HG03139 (cell line): ENCODE data around the gene LHFPL2.
"Not testable (repeated sequence)": the region's sequence is repeated elsewhere in the genome, so short reads cannot be mapped to it uniquely, and the experiment has no call there.

Experiments used
- ATAC-seq: cut with Tn5 transposase; IDR thresholded peaks from one replicate; pipeline ENCODE4 v1.9.1; 2021; ENCODE audit not compliant: unreplicated experiment

LHFPL2 gene

DNA sequence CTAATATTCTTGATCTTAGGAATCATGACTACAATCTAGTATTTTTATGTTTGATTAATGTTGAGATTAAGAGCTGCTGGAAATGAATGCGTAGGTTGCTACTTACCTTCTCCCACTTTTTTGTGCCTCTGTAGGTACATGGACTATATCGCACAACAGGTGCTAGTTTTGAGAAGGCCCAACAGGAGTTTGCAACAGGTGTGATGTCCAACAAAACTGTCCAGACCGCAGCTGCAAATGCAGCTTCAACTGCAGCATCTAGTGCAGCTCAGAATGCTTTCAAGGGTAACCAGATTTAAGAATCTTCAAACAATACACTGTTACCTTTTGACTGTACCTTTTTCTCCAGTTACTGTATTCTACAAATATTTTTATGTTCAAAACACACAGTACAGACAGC is 173.2 kb downstream of the LHFPL2 start:
- no peak for ATAC-seq

GRCh38 chr5:78473751-78474150 is 174.8 kb downstream of the LHFPL2 start:
- ATAC-seq, result no peak

DNA sequence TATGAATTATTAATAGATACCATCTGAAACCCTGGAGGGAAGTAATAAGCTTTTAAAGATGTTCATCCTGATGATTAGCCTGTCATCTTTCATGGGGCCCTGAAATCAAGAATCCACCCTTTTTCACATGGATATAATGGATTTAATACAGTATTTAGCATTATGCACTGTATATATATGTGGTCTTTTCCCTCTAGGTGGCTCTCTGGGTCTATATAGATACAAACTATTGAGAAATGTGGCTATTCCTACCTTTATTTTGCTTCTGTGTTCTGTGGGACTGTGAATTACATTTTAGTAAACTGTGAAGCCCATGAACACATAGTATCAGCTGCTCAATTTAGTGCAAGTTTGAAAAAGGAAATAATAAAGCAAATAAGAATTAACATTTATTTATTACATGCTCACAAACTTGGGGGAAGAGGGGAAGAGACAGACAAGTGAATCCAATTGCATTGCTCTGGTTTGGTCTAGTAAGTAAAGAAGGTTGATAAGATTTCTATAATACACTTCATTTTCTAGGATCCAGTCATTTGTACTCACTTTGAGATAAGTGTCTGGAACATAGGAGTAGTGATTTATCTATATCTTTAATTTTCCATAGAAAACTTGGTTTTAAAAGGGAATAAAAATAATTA is 176.0 kb downstream of the LHFPL2 start:
- ATAC-seq, result no peak

DNA sequence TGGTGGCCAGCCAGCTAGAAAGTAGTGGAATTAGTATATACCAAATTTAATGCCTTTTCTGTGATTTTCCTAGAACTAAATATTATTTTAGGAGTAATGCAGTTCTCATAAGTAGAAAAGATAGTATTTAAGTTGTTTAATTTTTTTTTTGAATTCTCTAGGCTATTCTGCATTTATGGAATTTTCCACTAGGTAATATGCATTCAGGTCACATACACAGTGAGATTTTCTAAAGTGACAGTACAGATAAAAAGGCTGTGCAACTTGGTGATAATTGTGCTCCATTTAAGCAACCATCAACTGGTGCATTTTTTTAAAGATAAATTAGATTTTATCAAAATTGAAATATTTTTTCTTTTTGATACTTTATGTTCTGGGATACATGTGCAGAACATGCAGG is 176.7 kb downstream of the LHFPL2 start:
- no peak for ATAC-seq

DNA sequence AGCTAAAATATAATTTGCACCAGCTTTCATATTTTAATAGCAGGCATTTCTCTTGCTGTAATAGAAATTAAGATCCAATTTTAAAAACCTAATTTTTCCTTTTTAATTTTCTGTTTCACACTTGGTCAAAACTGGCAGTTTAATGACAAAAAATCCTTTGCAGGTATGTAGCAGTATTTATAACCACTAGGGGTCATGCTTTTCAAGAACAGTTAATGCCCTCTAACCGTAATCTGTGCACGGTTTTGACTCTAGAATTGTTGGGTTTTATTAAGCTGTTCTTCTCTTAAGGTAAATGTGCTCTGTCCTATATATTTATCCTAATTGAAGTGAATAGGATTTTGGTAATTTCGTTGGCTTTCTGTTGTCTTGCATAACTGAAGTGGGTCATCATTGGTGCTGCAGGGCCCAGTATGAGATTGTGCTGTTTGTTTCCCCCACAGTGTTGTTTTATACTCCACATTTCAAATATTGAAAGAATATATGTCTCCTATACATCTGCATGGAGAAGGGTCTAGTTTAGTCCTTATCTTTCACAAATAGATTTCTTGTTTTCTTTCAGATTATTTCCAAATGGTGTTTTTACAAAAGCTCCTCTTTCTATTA is 180.7 kb downstream of the LHFPL2 start:
- ATAC-seq, result no peak

DNA sequence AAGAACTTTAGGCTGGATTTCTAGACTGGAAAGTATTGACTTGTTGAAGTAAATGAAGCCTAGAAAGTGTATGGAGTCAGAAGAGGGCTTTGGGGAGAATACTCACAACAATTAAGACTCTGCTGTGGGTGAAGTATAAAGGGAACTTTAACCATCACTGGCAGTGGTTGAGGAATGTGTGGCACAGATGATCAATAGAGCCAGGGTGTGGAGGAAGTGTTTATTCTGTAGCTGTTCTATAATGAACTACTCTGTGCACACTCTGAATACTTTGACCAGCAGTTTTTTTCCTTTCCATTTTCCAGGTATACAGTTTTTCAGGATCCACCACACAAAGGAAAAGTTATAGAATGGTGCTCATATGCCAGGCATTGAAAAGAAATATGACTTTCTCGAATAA is 181.4 kb downstream of the LHFPL2 start:
- ATAC-seq, result no peak

DNA sequence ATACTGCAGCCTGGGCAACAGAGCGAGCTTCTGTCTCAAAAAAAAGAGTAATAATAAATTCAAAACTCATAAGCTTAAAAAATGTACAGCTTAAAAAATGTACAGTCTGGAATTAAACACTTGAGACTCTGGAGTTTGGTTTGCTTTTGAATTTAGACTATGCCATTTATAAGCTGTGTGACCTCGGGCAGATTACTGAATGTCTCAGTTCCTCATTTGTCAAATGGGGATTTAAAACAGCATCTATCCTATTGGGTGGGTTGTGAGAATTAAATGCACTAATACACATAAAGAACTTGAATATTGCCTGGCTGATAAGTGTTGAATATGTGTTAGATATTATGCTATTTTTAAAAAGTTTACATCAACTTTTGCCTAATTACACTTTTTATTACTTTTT is 189.7 kb downstream of the LHFPL2 start:
- no peak for ATAC-seq

- ATAC-seq, result not testable (repeated sequence)
Measured at GRCh38 chr5:78457507-78457906, 191.1 kb downstream of the LHFPL2 start.

- ATAC-seq, result no peak
Measured at GRCh38 chr5:78449103-78449502, 199.5 kb downstream of the LHFPL2 start.

- ATAC-seq, result no peak
Measured at GRCh38 chr5:78447775-78448424, 200.7 kb downstream of the LHFPL2 start.
